AG04450 (cell line): ENCODE measurements around the gene RPH3AL. TPM values are rescaled to one million over a fixed set of nuclear protein-coding genes. Genes with fewer than 3 reads are reported as not detected.
"Not testable (repeated sequence)": the region's sequence is repeated elsewhere in the genome, so short reads cannot be mapped to it uniquely, and the experiment has no call there.

Experiments used
- CTCF ChIA-PET: fragments of 300-600, 350-600 bp; formaldehyde crosslinking; extraction: SDS; loops from one replicate; lab custom pipeline; 2022; ENCODE audit warnings: antibody characterized with exemption, inconsistent platforms; lab: Charles Lee
- POLR2A ChIA-PET: fragments of 350-600 bp; formaldehyde crosslinking; extraction: SDS; loops from one replicate; lab custom pipeline; 2021; ENCODE audit warnings: antibody characterized with exemption, inconsistent platforms; lab: Yijun Ruan, JAX
- DNase-seq: peaks from one replicate; pipeline ENCODE4 v3.0.0-alpha.2; 2011; ENCODE audit warnings: low read depth, low spot score
- H3K27ac ChIP-seq: one replicate; pipeline ENCODE4 v1.5.1; 2012; ENCODE audit warnings: low read depth, low read length, control low read depth
- H3K27me3 ChIP-seq: one replicate; pipeline ENCODE4 v1.6.0; 2012; ENCODE audit warnings: low read length; ENCODE audit not compliant: control insufficient read depth, insufficient read depth
- H3K4me3 ChIP-seq: 2 replicates; pipeline ENCODE4 v1.5.1; 2011; ENCODE audit warnings: mild to moderate bottlenecking, low read depth, low read length, control low read depth
- H3K9me3 ChIP-seq: 2 replicates; pipeline ENCODE4 v1.5.1; 2012; ENCODE audit warnings: low read length; ENCODE audit not compliant: control insufficient read depth, insufficient read depth
- polyA plus RNA-seq: library from polyadenylated mRNA; depleted of rRNA; stranded (reverse); fragments of >200 nt; gene quantifications from 2 replicates; pipeline ENCODE4 v1.2.3, GENCODE V29; 2011
- TF ChIP-seq, protein P1 (sequence below): IDR thresholded peaks from 2 replicates; pipeline ENCODE4 v1.5.1; 2011; ENCODE audit warnings: low read depth, low read length, control low read depth, inconsistent platforms

Gene RPH3AL
- polyA plus RNA-seq, 1 experiment = 1.3 TPM

DNA sequence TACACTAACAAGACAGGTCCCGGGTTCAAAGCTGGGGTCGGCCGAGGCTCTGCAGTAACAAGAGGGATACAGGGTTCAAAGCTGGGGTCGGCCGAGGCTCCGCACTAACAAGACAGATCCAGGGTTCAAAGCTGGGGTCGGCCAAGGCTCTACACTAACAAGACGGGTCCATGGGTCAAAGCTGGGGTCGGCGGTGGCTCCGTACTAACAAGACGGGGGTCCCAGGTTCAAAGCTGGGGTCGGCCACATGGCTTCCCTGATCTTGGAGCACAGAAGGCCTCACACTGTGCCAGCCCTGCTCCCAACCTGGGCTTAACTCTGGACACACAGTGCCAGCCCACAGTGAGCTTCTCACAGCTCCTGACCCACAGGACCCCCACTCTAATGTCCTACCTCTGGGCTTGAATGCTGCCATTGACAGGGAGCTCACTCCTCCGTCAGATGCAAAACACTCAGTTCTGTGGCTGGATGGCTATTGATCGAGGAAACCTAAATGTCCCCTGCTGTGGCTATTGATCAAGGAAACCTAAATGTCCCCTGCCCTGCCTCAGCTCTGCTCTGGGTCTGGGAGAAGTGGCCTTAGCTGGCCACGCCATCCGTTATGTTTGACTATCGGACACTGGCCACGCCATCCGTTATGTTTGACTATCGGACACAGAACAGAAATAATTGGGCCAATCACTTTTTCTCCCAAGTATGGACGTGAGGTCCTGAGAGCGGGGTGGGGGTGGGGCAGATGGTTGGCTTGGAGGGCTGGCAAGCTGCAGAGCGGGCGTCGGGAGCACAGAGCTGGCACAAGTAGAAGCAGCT, 116.6 kb downstream of the RPH3AL start:
- no peak for DNase-seq
- POLR2A ChIA-PET = no interaction called here
- CTCF ChIA-PET = no interaction called here

DNA sequence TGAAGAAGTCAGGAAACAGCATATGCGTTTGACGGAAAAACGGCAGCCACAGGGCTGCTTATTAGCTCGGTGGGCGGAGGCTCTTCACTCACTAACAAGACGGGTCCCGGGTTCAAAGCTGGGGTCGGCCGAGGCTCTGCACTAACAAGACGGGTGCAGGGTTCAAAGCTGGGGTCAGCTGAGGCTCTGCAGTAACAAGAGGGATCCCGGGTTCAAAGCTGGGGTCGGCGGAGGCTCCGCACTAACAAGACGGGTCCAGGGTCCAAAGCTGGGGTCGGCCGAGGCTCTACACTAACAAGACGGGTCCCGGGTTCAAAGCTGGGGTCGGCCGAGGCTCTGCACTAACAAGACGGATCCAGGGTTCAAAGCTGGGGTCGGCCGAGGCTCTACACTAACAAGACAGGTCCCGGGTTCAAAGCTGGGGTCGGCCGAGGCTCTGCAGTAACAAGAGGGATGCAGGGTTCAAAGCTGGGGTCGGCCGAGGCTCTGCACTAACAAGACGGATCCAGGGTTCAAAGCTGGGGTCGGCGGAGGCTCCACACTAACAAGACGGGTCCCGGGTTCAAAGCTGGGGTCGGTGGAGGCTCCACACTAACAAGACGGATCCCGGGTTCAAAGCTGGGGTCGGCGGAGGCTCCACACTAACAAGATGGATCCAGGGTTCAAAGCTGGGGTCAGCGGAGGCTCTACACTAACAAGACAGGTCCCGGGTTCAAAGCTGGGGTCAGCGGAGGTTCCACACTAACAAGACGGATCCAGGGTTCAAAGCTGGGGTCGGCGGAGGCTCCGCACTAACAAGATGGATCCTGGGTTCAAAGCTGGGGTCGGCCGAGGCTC, 117.4 kb downstream of the RPH3AL start:
- CTCF ChIA-PET = interaction anchor here (0.7 kb wide), 1 partner anchor 52 kb away, joined by 3 read pairs; no protein-coding TSS in a partner anchor
- DNase-seq = not testable (repeated sequence)

More for the DNA sequence above, 116.6 kb downstream of the RPH3AL start:
- no peak overlapping the region for H3K27ac ChIP-seq
- peaks cover 14% of the 10 kb centered on the region for H3K27me3 ChIP-seq
- no peak overlapping the region for H3K4me3 ChIP-seq
- H3K9me3 ChIP-seq = peaks cover 9% of the 10 kb centered on the region; the same call in 1 of the 2 replicates
- TF ChIP-seq, protein P1, sequence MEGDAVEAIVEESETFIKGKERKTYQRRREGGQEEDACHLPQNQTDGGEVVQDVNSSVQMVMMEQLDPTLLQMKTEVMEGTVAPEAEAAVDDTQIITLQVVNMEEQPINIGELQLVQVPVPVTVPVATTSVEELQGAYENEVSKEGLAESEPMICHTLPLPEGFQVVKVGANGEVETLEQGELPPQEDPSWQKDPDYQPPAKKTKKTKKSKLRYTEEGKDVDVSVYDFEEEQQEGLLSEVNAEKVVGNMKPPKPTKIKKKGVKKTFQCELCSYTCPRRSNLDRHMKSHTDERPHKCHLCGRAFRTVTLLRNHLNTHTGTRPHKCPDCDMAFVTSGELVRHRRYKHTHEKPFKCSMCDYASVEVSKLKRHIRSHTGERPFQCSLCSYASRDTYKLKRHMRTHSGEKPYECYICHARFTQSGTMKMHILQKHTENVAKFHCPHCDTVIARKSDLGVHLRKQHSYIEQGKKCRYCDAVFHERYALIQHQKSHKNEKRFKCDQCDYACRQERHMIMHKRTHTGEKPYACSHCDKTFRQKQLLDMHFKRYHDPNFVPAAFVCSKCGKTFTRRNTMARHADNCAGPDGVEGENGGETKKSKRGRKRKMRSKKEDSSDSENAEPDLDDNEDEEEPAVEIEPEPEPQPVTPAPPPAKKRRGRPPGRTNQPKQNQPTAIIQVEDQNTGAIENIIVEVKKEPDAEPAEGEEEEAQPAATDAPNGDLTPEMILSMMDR = no peak

DNA sequence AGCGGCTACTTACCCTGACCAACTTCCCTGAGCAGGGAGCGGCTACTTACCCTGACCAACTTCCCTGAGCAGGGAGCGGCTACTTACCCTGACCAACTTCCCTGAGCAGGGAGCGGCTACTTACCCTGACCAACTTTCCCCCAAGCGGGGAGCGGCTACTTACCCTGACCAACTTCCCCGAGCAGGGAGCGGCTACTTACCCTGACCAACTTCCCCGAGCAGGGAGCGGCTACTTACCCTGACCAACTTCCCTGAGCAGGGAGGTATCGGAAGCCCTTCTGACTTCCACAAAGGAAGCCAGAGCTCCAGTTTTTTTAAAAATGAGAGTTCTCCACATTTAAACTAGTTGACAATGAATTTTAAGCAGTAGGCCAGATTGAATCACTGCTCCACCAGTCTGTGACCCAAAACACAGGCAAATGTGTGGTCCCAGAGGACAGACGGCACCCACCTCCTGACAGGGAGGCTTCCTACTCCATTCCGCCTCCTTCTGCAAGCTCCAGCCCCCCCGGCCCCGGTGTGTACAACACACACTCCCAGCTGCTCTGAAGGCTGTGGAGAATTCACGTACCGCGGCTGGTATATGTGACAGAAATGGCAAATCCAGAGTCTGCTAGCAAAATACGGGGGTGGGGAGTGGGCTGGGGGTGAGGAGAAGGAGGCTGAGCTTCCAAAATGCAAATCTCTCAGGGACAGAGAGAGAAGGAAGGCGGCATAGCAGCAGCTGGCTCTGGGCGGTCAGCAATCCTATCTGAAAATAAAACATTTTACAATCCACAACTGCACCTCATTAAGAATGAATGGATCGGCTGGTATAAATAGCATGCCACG, 118.2 kb downstream of the RPH3AL start:
- H3K9me3 ChIP-seq, POLR2A ChIA-PET, H3K27ac ChIP-seq, DNase-seq, H3K4me3 ChIP-seq: not testable (repeated sequence)
- CTCF ChIA-PET = interaction anchor here (0.7 kb wide), 1 partner anchor 51 kb away, joined by 3 read pairs; no protein-coding TSS in a partner anchor
- peaks cover 17% of the 10 kb centered on the region for H3K27me3 ChIP-seq

More for the DNA sequence above, 117.4 kb downstream of the RPH3AL start:
- peaks cover 14% of the 10 kb centered on the region for H3K27me3 ChIP-seq
- H3K9me3 ChIP-seq, H3K27ac ChIP-seq, H3K4me3 ChIP-seq, POLR2A ChIA-PET: not testable (repeated sequence)

DNA sequence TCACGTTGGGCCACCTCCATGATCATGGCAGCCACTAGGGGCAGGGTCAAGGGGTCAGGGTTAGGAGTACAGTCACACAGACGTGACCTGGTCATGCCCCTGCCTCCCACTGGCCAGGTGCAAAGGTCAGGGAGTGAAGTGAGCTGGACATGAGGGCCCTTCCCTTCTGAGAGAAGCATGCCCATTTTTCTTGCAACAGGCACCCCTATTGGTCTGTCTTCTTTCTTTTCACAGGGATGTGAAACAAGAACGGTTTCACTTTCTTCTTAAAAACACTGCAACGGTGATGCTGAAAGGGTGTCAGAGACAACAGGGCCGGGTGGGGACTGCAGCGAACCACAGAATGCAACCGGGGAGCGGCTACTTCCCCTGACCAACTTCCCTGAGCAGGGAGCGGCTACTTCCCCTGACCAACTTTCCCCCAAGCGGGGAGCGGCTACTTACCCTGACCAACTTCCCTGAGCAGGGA, 119.1 kb downstream of the RPH3AL start:
- no peak for DNase-seq
- POLR2A ChIA-PET = no interaction called here
- Histone ChIP-seq H3K4me3 (no peak overlapping the region), H3K9me3 (peaks cover 9% of the 10 kb centered on the region; the same call in 1 of the 2 replicates), H3K27me3 (peaks cover 21% of the 10 kb centered on the region), H3K27ac (no peak overlapping the region)
- CTCF ChIA-PET = no interaction called here
- TF ChIP-seq, protein P1 = no peak

DNA sequence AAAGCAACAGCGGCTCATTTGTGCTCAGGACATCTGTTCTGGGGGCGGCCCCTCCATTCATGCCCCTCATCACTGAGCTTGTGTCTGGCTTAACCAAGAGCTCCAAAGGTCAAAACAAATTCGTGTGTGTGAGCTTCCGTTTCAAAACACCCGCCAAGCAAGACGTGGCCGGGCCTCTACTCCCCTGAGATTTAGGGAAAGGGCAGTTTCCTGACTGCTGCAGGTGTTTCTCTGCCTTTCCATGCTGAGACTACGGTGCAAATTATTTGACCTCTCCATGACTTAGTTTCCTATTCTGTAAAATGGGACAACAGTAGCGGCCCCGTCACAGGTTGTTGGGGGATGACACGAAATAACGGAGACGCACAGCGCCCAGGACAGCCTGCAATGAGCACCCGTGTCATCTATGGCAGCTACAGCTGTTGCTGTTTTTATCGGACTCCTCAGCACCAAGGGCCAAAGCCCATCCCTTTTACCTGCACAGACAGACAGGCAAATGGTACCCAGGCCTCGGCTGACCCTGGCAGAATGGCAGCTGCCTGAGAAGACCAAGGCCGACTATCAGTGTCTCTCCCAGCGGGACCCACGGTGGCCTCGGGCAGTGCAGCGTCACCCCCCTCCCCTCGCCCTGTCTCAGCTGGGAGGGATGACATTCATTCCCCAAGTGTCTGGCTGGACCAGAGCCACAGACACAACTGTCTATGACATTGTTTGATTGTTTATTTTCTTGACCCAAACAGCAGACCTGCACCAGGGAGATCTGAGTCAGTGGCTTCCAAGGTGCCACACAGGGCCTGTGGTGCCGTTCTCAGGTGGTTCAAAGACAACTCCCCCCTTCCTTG, 120.4 kb downstream of the RPH3AL start:
- CTCF ChIA-PET = no interaction called here
- Histone ChIP-seq H3K27ac (no peak overlapping the region), H3K27me3 (peaks cover 28% of the 10 kb centered on the region), H3K9me3 (peaks cover 9% of the 10 kb centered on the region; the same call in 1 of the 2 replicates), H3K4me3 (no peak overlapping the region)
- TF ChIP-seq, protein P1 = no peak
- no peak for DNase-seq
- POLR2A ChIA-PET = no interaction called here
